ENCODE results near the gene SCAF4.
"Not testable (repeated sequence)": the region's sequence is repeated elsewhere in the genome, so short reads cannot be mapped to it uniquely, and the experiment has no call there.

Gene SCAF4

GRCh38 chr21:31756787-31757186 lies 24.9 kb upstream of the SCAF4 start:
- H3K4me2 ChIP-seq (ENCODE audit: low read length): no peak overlapping the region
- no peaks in the 10 kb centered on the region for H3K9me3 ChIP-seq (replicated peaks; ENCODE audit: low read length)
- H3K36me3 ChIP-seq (ENCODE audit: insufficient read depth, low read length): no peaks in the 10 kb centered on the region
- no peak overlapping the region for H3K9ac ChIP-seq (ENCODE audit: low read depth, low read length)
- H3K27me3 ChIP-seq (ENCODE audit: control insufficient read depth, insufficient read depth, low read length): peaks cover 3% of the 10 kb centered on the region
- no peak overlapping the region for H3K4me3 ChIP-seq (ENCODE audit: low read length)
- no peaks in the 10 kb centered on the region for H3K4me1 ChIP-seq (ENCODE audit: control insufficient read depth, insufficient read depth, low read length)

GRCh38 chr21:31755027-31755426 lies 23.1 kb upstream of the SCAF4 start:
- no peaks in the 10 kb centered on the region for H3K36me3 ChIP-seq (ENCODE audit: insufficient read depth, low read length)
- H3K4me3 ChIP-seq (ENCODE audit: low read length): no peak overlapping the region
- H3K4me2 ChIP-seq (ENCODE audit: low read length): no peak overlapping the region

GRCh38 chr21:31754708-31754960 lies 22.7 kb upstream of the SCAF4 start:
- Histone ChIP-seq H3K4me3 (ENCODE audit: low read length) (no peak overlapping the region), H3K9ac (ENCODE audit: low read depth, low read length) (no peak overlapping the region), H3K4me2 (ENCODE audit: low read length) (no peak overlapping the region), H3K36me3 (ENCODE audit: insufficient read depth, low read length) (no peaks in the 10 kb centered on the region), H3K9me3 (replicated peaks; ENCODE audit: low read length) (no peaks in the 10 kb centered on the region), H3K27me3 (ENCODE audit: control insufficient read depth, insufficient read depth, low read length) (peaks cover 3% of the 10 kb centered on the region), H3K4me1 (ENCODE audit: control insufficient read depth, insufficient read depth, low read length) (no peaks in the 10 kb centered on the region)

More at GRCh38 chr21:31755027-31755426, 23.1 kb upstream of the SCAF4 start:
- Histone ChIP-seq H3K9me3 (replicated peaks; ENCODE audit: low read length) (no peaks in the 10 kb centered on the region), H3K9ac (ENCODE audit: low read depth, low read length) (no peak overlapping the region), H3K4me1 (ENCODE audit: control insufficient read depth, insufficient read depth, low read length) (no peaks in the 10 kb centered on the region), H3K27me3 (ENCODE audit: control insufficient read depth, insufficient read depth, low read length) (peaks cover 3% of the 10 kb centered on the region)

GRCh38 chr21:31753949-31754707 lies 22.2 kb upstream of the SCAF4 start:
- H3K9ac ChIP-seq (ENCODE audit: low read depth, low read length): no peak overlapping the region
- H3K4me3 ChIP-seq (ENCODE audit: low read length): no peak overlapping the region
- no peaks in the 10 kb centered on the region for H3K4me1 ChIP-seq (ENCODE audit: control insufficient read depth, insufficient read depth, low read length)
- no peaks in the 10 kb centered on the region for H3K36me3 ChIP-seq (ENCODE audit: insufficient read depth, low read length)
- H3K9me3 ChIP-seq (replicated peaks; ENCODE audit: low read length): no peaks in the 10 kb centered on the region
- H3K4me2 ChIP-seq (ENCODE audit: low read length): no peak overlapping the region
- peaks cover 3% of the 10 kb centered on the region for H3K27me3 ChIP-seq (ENCODE audit: control insufficient read depth, insufficient read depth, low read length)

GRCh38 chr21:31752967-31753366 lies 21.0 kb upstream of the SCAF4 start:
- Histone ChIP-seq H3K4me2 (ENCODE audit: low read length) (no peak overlapping the region), H3K9ac (ENCODE audit: low read depth, low read length) (no peak overlapping the region), H3K4me1 (ENCODE audit: control insufficient read depth, insufficient read depth, low read length) (no peaks in the 10 kb centered on the region), H3K27me3 (ENCODE audit: control insufficient read depth, insufficient read depth, low read length) (no peaks in the 10 kb centered on the region), H3K36me3 (ENCODE audit: insufficient read depth, low read length) (no peaks in the 10 kb centered on the region), H3K4me3 (ENCODE audit: low read length) (no peak overlapping the region), H3K9me3 (replicated peaks; ENCODE audit: low read length) (no peaks in the 10 kb centered on the region)

GRCh38 chr21:31752352-31752751 lies 20.4 kb upstream of the SCAF4 start:
- Histone ChIP-seq H3K36me3 (ENCODE audit: insufficient read depth, low read length) (no peaks in the 10 kb centered on the region), H3K9me3 (replicated peaks; ENCODE audit: low read length) (no peaks in the 10 kb centered on the region), H3K27me3 (ENCODE audit: control insufficient read depth, insufficient read depth, low read length) (no peaks in the 10 kb centered on the region), H3K9ac (ENCODE audit: low read depth, low read length) (no peak overlapping the region), H3K4me1 (ENCODE audit: control insufficient read depth, insufficient read depth, low read length) (no peaks in the 10 kb centered on the region), H3K4me2 (ENCODE audit: low read length) (no peak overlapping the region), H3K4me3 (ENCODE audit: low read length) (no peak overlapping the region)

- H3K9me3 ChIP-seq (replicated peaks; ENCODE audit: low read length): no peaks in the 10 kb centered on the region
Measured at GRCh38 chr21:31750843-31751242, 18.9 kb upstream of the SCAF4 start.

GRCh38 chr21:31744182-31744800 lies 12.4 kb upstream of the SCAF4 start:
- no peaks in the 10 kb centered on the region for H3K4me1 ChIP-seq (ENCODE audit: control insufficient read depth, insufficient read depth, low read length)
- H3K9me3 ChIP-seq (replicated peaks; ENCODE audit: low read length): no peaks in the 10 kb centered on the region
- H3K4me3 ChIP-seq (ENCODE audit: low read length): no peak overlapping the region
- no peaks in the 10 kb centered on the region for H3K36me3 ChIP-seq (ENCODE audit: insufficient read depth, low read length)
- no peak overlapping the region for H3K9ac ChIP-seq (ENCODE audit: low read depth, low read length)
- H3K27me3 ChIP-seq (ENCODE audit: control insufficient read depth, insufficient read depth, low read length): no peaks in the 10 kb centered on the region
- H3K4me2 ChIP-seq (ENCODE audit: low read length): no peak overlapping the region

More at GRCh38 chr21:31750843-31751242, 18.9 kb upstream of the SCAF4 start:
- no peak overlapping the region for H3K4me2 ChIP-seq (ENCODE audit: low read length)
- no peaks in the 10 kb centered on the region for H3K36me3 ChIP-seq (ENCODE audit: insufficient read depth, low read length)
- H3K27me3 ChIP-seq (ENCODE audit: control insufficient read depth, insufficient read depth, low read length): no peaks in the 10 kb centered on the region
- no peaks in the 10 kb centered on the region for H3K4me1 ChIP-seq (ENCODE audit: control insufficient read depth, insufficient read depth, low read length)
- no peak overlapping the region for H3K4me3 ChIP-seq (ENCODE audit: low read length)
- no peak overlapping the region for H3K9ac ChIP-seq (ENCODE audit: low read depth, low read length)

- Histone ChIP-seq H3K4me1 (ENCODE audit: control insufficient read depth, insufficient read depth, low read length) (no peaks in the 10 kb centered on the region), H3K27me3 (ENCODE audit: control insufficient read depth, insufficient read depth, low read length) (no peaks in the 10 kb centered on the region), H3K9ac (ENCODE audit: low read depth, low read length) (no peak overlapping the region), H3K36me3 (ENCODE audit: insufficient read depth, low read length) (no peaks in the 10 kb centered on the region), H3K9me3 (replicated peaks; ENCODE audit: low read length) (no peaks in the 10 kb centered on the region), H3K4me2 (ENCODE audit: low read length) (no peak overlapping the region), H3K4me3 (ENCODE audit: low read length) (no peak overlapping the region)
Measured at GRCh38 chr21:31743712-31744111, 11.8 kb upstream of the SCAF4 start.

- H3K27me3 ChIP-seq (ENCODE audit: control insufficient read depth, insufficient read depth, low read length): no peaks in the 10 kb centered on the region
- no peak overlapping the region for H3K4me3 ChIP-seq (ENCODE audit: low read length)
- no peaks in the 10 kb centered on the region for H3K9me3 ChIP-seq (replicated peaks; ENCODE audit: low read length)
- no peaks in the 10 kb centered on the region for H3K4me1 ChIP-seq (ENCODE audit: control insufficient read depth, insufficient read depth, low read length)
- H3K4me2 ChIP-seq (ENCODE audit: low read length): no peak overlapping the region
- H3K9ac ChIP-seq (ENCODE audit: low read depth, low read length): no peak overlapping the region
- no peaks in the 10 kb centered on the region for H3K36me3 ChIP-seq (ENCODE audit: insufficient read depth, low read length)
Measured at GRCh38 chr21:31741116-31741515, 9.2 kb upstream of the SCAF4 start.

- H3K36me3 ChIP-seq (ENCODE audit: insufficient read depth, low read length); H3K4me3 ChIP-seq (ENCODE audit: low read length); H3K9ac ChIP-seq (ENCODE audit: low read depth, low read length); H3K27me3 ChIP-seq (ENCODE audit: control insufficient read depth, insufficient read depth, low read length); H3K9me3 ChIP-seq (replicated peaks; ENCODE audit: low read length); H3K4me2 ChIP-seq (ENCODE audit: low read length): not testable (repeated sequence)
- peaks cover 11% of the 10 kb centered on the region for H3K4me1 ChIP-seq (ENCODE audit: control insufficient read depth, insufficient read depth, low read length)
Measured at GRCh38 chr21:31737586-31738397, 5.9 kb upstream of the SCAF4 start.

Measured in skeletal muscle satellite cell (primary cell).